WTC11 (cell line): ENCODE measurements around the gene ADGRF3. TPM values are rescaled to one million over a fixed set of nuclear protein-coding genes. Genes with fewer than 3 reads are reported as not detected.

ENCODE experiments used
- ATAC-seq: fragments of 200-7000 bp; cut with Tn5 transposase; 2 replicates; pipeline ENCODE4 v1.10.0; 2021; ENCODE audit warnings: mild to moderate bottlenecking, moderate library complexity
- CTCF ChIA-PET: fragments of 300-600 bp; sonication (Branson Sonifier 250); formaldehyde crosslinking; loops from one replicate; lab custom pipeline; 2021; ENCODE audit warnings: antibody characterized with exemption; lab: Charles Lee
- POLR2A ChIA-PET: fragments of 350-600 bp; sonication (Branson Sonifier 250); formaldehyde crosslinking; loops from one replicate; lab custom pipeline; 2021; ENCODE audit warnings: antibody characterized with exemption; lab: Charles Lee
- DNase-seq: peaks from one replicate; pipeline ENCODE4 v3.0.0; 2021; ENCODE audit warnings: low spot score
- H3K27ac Mint-ChIP-seq: 2 replicates; pipeline ENCODE4 v1.8.0; 2021; ENCODE audit warnings: mixed read lengths
- H3K27me3 Mint-ChIP-seq: 2 replicates; pipeline ENCODE4 v1.8.0; 2021; ENCODE audit warnings: low read depth, mild to moderate bottlenecking, moderate library complexity, mixed read lengths
- H3K36me3 Mint-ChIP-seq: 2 replicates; pipeline ENCODE4 v1.8.0; 2021; ENCODE audit warnings: mixed read lengths
- H3K4me1 Mint-ChIP-seq: 2 replicates; pipeline ENCODE4 v1.8.0; 2022; ENCODE audit warnings: mixed read lengths
- H3K4me3 Mint-ChIP-seq: 2 replicates; pipeline ENCODE4 v1.8.0; 2021; ENCODE audit warnings: mild to moderate bottlenecking, moderate library complexity, mixed read lengths
- H3K9me3 Mint-ChIP-seq: 2 replicates; pipeline ENCODE4 v1.8.0; 2021; ENCODE audit warnings: mixed read lengths
- AR ChIP-seq: fragments of 250-450 bp; sonication (Bioruptor Pico); IDR thresholded peaks from 2 replicates; pipeline ENCODE4 v1.9.0; 2021; ENCODE audit warnings: mild to moderate bottlenecking
- CTCF ChIP-seq: fragments of 200-600 bp; IDR thresholded peaks from 2 replicates; pipeline ENCODE4 v1.8.0; 2022; ENCODE audit warnings: antibody characterized with exemption
- ETV6 ChIP-seq: sonication (generic); formaldehyde crosslinking; IDR thresholded peaks from 2 replicates; pipeline ENCODE4 v1.8.1; 2022; ENCODE audit warnings: mild to moderate bottlenecking, missing genetic modification reagents
- FOXJ3 ChIP-seq: sonication (generic); formaldehyde crosslinking; IDR thresholded peaks from 2 replicates; pipeline ENCODE4 v1.9.0; 2021; ENCODE audit warnings: missing genetic modification reagents, mild to moderate bottlenecking, borderline replicate concordance
- FOXP4 ChIP-seq: sonication (generic); formaldehyde crosslinking; IDR thresholded peaks from 2 replicates; pipeline ENCODE4 v1.8.0; 2022; ENCODE audit warnings: mild to moderate bottlenecking, missing genetic modification reagents
- HMGA2 ChIP-seq: fragments of 250-450 bp; sonication (Bioruptor Pico); IDR thresholded peaks from 2 replicates; pipeline ENCODE4 v1.4.0; 2021; ENCODE audit warnings: mild to moderate bottlenecking, moderate library complexity
- JUN ChIP-seq: sonication (generic); formaldehyde crosslinking; IDR thresholded peaks from 2 replicates; pipeline ENCODE4 v1.8.0; 2023; ENCODE audit warnings: mild to moderate bottlenecking, missing genetic modification reagents
- NR2C2 ChIP-seq: sonication (generic); formaldehyde crosslinking; IDR thresholded peaks from 2 replicates; pipeline ENCODE4 v1.8.0; 2022; ENCODE audit warnings: mild to moderate bottlenecking, missing genetic modification reagents
- NR3C1 ChIP-seq: sonication (generic); formaldehyde crosslinking; conservative IDR thresholded peaks from 2 replicates; pipeline ENCODE4 v1.8.1; 2023; ENCODE audit warnings: low read depth, mild to moderate bottlenecking, missing genetic modification reagents
- PRDM15 ChIP-seq: sonication (generic); formaldehyde crosslinking; IDR thresholded peaks from 2 replicates; pipeline ENCODE4 v1.8.0; 2022; ENCODE audit warnings: missing genetic modification reagents
- PRRX2 ChIP-seq: fragments of 250-450 bp; sonication (Bioruptor Pico); IDR thresholded peaks from 2 replicates; pipeline ENCODE4 v1.8.0; 2021; ENCODE audit warnings: mild to moderate bottlenecking
- SP1 ChIP-seq: sonication (generic); formaldehyde crosslinking; conservative IDR thresholded peaks from 2 replicates; pipeline ENCODE4 v1.8.1; 2022; ENCODE audit warnings: missing genetic modification reagents
- ZNF263 ChIP-seq: sonication (generic); formaldehyde crosslinking; IDR thresholded peaks from 2 replicates; pipeline ENCODE4 v1.8.1; 2022; ENCODE audit warnings: low read depth, mild to moderate bottlenecking, moderate library complexity, missing genetic modification reagents
- ZNF423 ChIP-seq: fragments of 250-450 bp; sonication (Bioruptor Pico); IDR thresholded peaks from 2 replicates; pipeline ENCODE4 v2.1.2; 2022; ENCODE audit warnings: mild to moderate bottlenecking, moderate library complexity
- ZNF425 ChIP-seq: fragments of 250-450 bp; sonication (Bioruptor Pico); conservative IDR thresholded peaks from 2 replicates; pipeline ENCODE4 v1.9.0; 2021; ENCODE audit warnings: mild to moderate bottlenecking
- total RNA-seq: library from RNA; stranded (reverse); gene quantifications from 3 replicates; pipeline ENCODE4 v1.2.3, GENCODE V29; 2021

ADGRF3 gene
- total RNA-seq, 1 experiment from 2014 or later: 0.48 TPM

GRCh38 chr2:26313446-26313845 lies 33.1 kb downstream of the ADGRF3 start:
- TF ChIP-seq CTCF (no peak), ZNF423 (CRISPR knock-in tag) (no peak), HMGA2 (CRISPR knock-in tag) (no peak)
- Mint-ChIP-seq H3K27me3 (no peaks in the 10 kb centered on the region), H3K27ac (no peak overlapping the region), H3K9me3 (no peaks in the 10 kb centered on the region), H3K4me1 (peaks cover 27% of the 10 kb centered on the region), H3K4me3 (no peak overlapping the region), H3K36me3 (no peaks in the 10 kb centered on the region)
- ChIA-PET CTCF (interaction anchor here (1.0 to 3.8 kb wide), 10 partner anchors 8 to 156 kb away, joined by 4 to 33 read pairs (median 6); partner anchors contain the start of genes HADHA and HADHB), POLR2A (no interaction called here)
- ATAC-seq: no peak
- no peak for DNase-seq

- no peak overlapping the region for H3K27ac Mint-ChIP-seq
- no peaks in the 10 kb centered on the region for H3K27me3 Mint-ChIP-seq
- no peak overlapping the region for H3K4me3 Mint-ChIP-seq
- H3K9me3 Mint-ChIP-seq: no peaks in the 10 kb centered on the region
- TF ChIP-seq PRDM15 (CRISPR knock-in tag): no peak
- no peak for TF ChIP-seq ETV6
- TF ChIP-seq NR3C1 (CRISPR knock-in tag): no peak
- TF ChIP-seq JUN (CRISPR knock-in tag): no peak
- TF ChIP-seq ZNF263 (CRISPR knock-in tag): no peak
- no peak for TF ChIP-seq ZNF425 (CRISPR knock-in tag)
- no peak for TF ChIP-seq FOXP4 (CRISPR knock-in tag)
- TF ChIP-seq SP1: no peak
- no peak for TF ChIP-seq AR (CRISPR knock-in tag)
- no peak for TF ChIP-seq NR2C2 (CRISPR knock-in tag)
- no peak for TF ChIP-seq FOXJ3
- TF ChIP-seq PRRX2 (CRISPR knock-in tag): no peak
- ChIA-PET POLR2A (no interaction called here), CTCF (interaction anchor here (0.8 to 1.2 kb wide), 3 partner anchors 13 to 128 kb away, joined by 3 to 4 read pairs (median 3); no protein-coding TSS in a partner anchor)
- no peak for DNase-seq
- no peak for ATAC-seq
- H3K4me1 Mint-ChIP-seq: peaks cover 23% of the 10 kb centered on the region
- H3K36me3 Mint-ChIP-seq: no peaks in the 10 kb centered on the region
These were observed 34.1 kb downstream of the ADGRF3 start for GRCh38 chr2:26312471-26312870.
